HG03469 (cell line): ENCODE data around the gene SPINK9.

Experiments used
- ATAC-seq: cut with Tn5 transposase; IDR thresholded peaks from one replicate; pipeline ENCODE4 v1.9.1; 2021; ENCODE audit warnings: mild to moderate bottlenecking, moderate library complexity, moderate number of reproducible peaks; ENCODE audit not compliant: unreplicated experiment

The SPINK9 gene

DNA sequence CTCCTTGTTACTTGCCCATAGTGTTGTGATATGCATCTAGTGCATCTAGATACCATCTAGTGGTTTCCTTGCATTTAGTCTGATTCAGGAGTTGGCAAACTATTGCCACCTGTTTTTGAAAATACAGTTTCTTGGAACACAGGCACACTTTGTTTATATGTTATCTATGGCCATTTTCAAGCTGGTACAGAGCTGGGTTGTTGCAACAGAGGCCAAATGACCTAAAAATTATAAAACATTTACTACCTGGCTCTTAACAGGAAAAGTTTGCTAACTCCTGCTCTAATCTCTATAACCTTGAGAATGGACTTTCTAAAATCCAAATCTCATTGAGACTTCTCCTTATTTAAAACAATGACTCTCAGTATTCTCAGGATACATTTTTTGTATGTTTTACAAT lies 29.0 kb downstream of the SPINK9 start:
- ATAC-seq = no peak

DNA sequence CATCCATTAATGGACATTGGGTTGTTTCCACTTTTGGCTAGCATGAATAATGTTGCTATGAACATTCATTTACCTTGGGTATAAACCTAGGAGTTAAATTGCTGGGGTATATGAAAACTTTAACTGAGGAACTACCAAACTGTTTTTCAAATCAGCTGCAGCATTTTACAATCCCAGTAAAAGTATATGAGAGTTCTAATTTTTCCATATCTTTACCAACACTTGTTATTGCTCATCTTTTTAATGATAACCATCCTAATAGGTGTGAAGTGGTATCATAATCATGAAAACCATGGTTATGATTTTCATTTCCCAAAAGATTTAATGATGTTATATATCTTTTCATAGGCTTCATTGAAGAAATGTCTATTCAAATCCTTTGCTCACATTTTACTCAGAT lies 32.9 kb downstream of the SPINK9 start:
- no peak for ATAC-seq

DNA sequence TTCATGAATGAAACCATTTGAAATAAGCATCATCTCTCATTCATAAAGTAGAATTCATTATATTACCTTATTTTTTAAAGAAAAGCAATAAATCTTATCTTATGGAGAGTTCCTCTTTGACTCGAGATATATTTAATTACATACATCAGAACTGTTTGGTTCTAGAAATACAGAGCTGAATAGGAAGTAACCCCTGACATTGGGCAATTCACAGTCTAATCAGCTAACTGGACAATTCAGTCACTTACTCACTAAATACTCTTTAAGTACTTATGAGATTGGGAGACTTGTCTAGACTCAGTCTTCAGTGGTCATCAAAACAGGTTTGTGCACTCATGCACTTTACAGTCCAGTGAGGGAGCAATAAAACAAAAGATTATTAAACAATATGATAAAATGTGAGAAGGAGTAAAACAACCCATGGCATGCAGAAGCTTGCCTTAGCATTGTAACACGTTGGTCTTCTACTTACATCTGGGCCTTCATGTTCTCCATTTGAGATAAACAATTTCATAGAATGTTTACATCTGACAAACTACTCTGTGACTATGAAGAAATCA lies 36.9 kb downstream of the SPINK9 start:
- no peak for ATAC-seq

DNA sequence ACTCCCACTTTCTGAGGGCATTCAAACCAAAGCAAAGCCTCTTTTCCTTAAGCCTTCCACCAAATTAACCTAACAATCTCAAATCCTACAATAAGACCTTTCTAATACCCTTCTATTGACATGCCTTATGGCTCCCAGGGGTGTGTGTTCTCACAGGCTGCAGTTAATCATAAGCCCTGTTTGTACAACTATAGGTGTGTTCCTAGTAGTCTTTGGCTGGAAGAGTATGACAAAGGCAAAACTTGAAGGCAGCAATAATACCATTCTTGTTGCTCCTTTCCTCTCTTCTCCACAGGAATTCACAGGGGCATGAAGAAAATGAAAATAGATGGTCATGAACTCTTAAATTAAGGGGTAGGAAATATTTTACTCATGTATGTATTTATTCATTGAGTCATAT lies 37.5 kb downstream of the SPINK9 start:
- no peak for ATAC-seq

DNA sequence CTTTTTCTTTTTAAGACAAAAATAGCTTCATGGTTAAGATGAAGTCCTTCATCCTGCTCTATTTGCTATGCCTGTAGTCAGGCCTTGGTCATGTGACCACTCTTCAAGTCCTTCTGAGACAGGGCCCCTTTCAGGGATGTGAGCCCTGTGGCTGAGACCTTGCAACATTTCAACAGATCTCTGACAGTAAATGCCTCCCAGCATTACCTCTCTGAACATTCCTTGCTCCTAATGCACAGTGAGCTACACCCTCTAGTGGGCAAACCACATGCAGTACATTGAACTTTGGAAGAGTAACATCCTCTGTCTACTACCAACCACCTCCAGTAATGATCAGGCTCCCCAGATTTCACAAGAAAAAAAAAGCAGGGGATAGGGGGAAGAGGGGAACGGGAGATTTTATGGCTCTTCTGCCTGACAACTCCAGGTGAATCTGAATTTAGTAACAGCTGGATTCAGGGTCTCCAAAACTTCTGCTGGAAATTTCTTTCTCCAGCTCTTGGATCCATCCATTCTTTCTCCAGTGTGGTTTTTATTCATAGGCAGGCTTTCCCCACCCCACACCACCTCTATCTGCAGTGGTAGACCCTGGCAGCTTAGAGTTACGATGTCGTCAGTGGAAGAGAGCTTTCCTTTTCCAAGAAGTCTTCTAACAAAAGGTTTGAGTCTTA lies 39.5 kb downstream of the SPINK9 start:
- peak; percentile 97 for ATAC-seq

DNA sequence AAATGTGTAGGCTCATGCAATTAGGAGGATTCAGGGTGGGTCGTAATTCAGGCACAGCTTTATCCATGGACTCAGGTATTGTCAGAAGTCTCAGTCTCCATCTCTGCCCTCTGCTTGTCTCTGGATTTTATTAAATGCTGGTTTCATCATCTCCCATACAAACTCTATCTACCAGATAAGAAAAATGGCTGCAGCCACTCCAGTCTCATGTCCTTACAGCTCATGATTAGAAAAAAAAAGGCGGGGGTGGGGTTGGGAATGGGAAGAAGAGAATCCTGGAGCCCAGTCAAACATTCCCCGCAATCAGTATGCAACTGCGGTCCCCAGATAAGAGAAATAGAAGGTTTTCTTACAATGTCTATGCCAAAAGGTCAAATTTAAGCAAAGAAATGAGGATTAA lies 40.8 kb downstream of the SPINK9 start:
- no peak for ATAC-seq

DNA sequence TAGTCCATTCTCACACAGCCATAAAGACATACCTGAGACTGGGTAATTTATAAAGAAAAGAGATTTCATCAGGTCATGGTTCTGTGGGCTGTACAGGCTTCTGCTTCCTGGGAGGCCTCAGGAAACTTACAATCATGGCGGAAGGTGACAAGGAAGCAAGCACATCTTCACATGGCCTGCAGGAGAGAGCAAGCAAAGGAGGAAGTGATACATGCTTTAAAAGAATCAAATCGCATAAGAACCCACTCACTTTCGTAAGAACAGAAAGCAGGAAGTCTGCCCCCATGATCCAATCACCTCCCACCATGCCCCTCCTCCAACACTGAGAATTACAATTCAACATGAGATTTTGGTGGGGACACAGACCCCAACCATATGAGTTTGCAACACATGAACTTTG lies 43.3 kb downstream of the SPINK9 start:
- ATAC-seq = no peak

DNA sequence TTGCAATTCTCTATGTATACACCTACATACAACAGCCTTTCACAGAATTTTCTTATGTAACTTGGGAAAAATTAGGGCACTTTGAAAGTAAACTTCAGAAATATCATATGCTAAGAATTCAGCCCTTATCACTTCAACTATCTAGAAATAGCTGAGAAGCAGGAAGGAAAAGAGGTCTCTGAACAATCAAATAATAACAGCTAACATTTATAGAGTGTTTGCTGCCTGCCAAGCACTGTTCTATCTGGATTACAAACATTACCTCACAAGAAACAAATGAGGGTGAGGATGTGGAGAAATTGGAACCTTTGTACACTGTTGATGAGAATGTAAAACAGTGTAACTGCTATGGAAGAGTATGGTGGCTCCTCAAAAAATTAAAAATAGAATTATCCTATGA lies 44.0 kb downstream of the SPINK9 start:
- ATAC-seq = no peak

DNA sequence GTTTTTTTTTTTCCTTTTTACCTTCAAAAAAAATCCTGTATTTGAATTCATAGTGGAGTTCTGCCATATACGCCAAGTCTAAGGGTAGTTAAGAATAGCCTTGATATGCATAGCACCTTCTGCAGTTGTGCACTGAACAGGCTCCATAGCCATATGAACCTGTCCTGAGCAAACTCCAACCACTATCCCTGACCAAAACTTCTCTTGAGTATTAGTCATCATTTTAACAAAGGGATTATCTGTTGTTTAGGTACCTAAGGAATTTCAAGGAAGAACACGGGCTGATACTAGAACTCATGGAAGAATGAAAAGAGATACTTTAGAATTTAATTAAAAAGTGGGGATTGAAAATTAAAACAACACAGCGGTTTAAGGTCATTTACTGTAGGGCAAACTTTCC lies 46.5 kb downstream of the SPINK9 start:
- ATAC-seq = no peak

DNA sequence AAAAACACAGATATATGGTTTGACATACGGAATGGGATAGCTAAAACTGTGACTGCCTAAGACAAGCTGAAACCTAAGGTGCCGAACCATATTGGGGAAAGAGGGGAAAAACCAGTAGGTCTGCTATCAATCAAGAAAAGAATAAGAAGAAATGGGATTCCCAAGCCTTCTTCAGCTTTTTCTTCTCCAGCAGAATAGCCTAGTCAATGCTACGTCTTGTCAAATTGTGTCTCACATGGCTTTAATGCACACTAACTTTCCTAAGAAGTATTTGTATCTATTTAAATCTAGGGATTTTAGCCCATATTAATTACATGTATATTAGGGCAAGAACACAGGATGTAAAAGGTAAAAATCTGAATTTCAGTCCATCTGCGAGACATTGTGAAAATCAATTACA lies 47.6 kb downstream of the SPINK9 start:
- ATAC-seq = no peak

DNA sequence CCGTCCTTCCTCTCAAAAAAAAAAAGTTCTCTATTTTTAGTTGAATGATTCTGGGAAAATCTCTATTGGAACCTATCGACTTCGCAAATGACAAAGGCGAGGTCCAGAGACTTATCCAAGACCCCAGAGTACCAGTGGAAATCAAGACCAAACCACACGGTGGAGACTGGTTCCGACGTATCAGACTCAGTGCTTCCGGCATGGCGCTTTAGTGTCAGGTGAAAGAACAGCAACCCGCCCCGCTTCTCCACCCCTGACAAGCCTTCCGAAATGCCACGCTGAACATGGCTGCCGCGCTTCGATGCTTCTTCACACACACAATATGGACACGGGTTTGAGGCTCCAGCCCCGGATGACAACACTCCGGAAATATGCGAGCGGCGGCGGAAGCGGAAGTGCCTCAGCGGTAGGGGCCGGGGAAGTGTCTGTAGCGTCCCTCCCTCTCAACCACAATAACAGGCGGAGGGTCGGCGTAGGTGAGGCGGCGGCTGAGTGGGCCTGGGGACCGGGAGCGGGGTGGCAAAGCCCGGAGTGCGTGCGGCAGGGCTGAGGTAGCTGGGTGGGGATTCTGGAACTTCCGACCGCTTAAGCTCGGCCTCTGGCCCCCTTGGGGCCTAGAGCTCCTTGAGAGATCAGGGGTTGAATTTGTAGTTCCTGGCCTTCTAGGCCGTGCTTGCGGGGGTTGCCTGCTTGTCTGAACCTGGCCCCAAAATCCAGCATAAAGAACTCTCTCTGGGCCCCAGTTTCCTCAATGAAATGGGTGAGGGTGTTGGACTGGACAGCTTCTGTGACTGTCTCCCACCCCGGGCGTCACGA lies 48.4 kb downstream of the SPINK9 start, which contains the start of gene FBXO38:
Gene FBXO38 (plus strand): TSS at position 395 of the 816 bp plus-strand sequence. CDS start 10,819 bp downstream, outside the sequence.
- peak; percentile 98 for ATAC-seq

DNA sequence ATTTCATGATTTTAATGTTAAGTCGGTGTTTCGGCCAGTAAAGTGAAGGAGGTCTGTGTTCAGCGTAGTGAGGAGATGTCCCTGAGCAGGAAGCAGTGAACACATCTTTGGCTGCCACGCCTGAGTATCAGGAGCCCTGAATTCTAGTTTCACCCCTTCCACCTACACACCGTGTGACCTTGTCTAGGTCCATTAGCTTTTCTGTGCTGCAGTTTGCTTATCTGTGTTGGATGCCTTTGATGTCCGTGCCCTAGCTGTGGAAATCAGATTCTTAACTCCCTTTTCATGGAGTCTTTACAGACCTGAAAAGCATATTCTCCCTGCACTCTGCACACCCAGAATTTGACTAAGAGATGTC lies 49.0 kb downstream of the SPINK9 start:
- ATAC-seq = peak; percentile 26

DNA sequence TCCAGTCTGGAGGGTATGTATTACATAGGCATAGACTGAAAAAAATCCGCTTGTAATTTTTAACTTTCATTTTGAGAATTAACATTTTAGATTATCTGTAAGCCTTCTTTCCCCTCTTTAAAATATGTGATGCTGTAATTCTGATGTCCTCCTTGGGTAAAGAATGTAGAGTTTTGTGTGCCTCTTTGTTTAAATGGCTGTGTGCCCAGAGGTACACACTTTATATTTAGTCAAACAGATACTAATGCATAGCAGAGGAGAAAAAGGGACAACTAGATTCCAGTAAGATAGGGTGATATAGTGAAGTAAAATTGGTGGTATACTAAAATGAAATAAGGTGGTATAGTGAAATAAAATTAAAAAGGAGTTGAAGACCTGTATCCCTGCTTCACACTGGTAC lies 49.7 kb downstream of the SPINK9 start:
- no peak for ATAC-seq

DNA sequence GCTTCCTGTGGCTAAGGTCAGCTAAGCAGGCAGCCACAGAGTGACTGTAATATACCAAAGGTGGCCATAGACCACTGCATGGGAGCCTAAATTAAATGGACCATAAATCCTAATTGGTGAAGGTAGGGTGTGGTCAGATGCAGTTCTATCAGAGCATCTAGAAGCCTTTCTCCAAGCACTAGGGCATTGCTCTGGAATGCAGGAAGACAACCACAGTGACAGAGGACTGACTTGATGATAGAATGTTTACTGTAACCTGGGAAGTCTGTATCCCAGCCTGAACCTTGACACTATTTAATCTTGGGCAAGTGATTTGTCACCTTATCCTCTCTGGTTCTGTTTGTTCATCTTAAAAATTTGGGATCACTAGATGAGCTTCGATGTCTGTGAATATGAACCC lies 50.7 kb downstream of the SPINK9 start:
- no peak for ATAC-seq

DNA sequence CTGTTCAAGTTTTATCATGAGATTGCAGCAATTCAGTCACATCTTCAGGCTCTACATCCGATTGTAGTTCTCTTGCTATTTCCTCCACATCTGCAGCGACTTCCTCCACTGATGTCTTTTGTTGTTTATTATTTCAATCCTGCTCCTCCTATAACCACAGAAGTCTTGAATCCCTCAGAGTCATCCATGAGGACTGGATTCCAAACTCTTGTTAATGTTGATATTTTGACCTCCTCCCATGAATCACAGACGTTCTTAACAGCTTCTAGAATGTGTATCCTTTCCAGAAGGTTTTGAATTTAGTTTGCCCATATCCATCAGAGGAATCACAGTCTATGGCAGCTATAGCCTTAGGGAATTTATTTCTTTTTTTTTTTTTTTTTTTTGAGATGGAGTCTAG lies 52.0 kb downstream of the SPINK9 start:
- no peak for ATAC-seq

DNA sequence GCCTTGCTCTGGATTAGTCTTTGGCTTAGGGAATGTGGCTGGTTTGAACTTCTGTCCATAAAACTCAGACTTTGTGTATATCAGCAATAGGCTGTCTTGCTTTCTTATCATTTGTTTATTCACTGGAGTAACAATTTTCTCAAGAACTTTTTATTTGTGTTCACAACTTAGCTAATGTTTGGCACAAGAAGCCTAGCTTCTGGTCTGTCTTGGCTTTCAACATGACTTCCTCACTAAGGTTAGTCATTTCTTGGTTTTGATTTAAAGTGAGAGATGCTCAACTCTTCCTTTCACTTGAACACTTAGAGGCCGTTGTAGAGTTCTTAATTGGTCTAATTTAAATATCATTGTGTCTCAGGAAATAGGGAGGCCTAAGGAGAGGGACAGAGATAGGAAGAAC lies 53.3 kb downstream of the SPINK9 start:
- ATAC-seq = no peak
